HG03469 (cell line): ENCODE measurements around the gene GLT6D1.

Experiments used
- ATAC-seq: cut with Tn5 transposase; IDR thresholded peaks from one replicate; pipeline ENCODE4 v1.9.1; 2021; ENCODE audit warnings: mild to moderate bottlenecking, moderate library complexity, moderate number of reproducible peaks; ENCODE audit not compliant: unreplicated experiment

The GLT6D1 gene

DNA sequence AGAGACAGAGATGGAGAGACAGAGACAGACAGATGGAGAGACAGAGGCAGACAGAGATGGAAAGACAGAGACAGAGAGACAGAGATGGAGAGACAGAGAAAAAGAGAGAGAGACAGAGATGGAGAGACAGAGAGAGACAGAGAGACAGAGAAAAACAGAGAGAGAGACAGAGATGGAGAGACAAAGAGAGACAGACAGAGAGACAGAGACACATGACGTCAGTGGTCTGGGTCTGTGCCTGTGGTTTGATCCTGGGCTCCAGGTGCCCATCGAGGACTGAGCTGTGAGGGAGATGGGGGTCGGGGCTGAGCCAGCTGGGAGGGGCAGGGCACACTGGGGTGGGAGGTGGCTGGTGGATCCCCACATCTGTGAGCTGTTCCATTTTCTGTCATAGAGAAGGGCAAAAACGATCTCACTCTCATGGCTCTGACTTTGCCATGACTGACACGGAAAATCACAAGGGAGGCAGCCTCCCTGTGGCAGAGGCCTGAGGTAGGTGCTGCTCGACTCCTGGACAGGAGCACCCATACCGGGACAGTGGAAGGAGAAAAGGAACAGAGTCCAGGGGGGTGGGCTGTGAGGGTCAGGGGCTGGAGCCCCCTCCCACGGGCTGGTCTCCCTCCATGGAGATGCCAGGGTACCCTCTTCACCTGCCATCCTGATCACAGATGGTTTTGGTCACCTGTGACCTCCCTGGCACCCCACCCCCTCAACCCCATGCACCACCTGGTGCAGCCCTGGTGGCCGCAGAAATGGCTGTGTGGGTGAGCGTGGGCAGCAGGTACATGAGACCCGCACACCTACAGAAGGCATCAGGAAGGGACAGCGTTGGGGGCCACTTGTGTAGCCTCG is 28.8 kb downstream of the GLT6D1 start:
- no peak for ATAC-seq

DNA sequence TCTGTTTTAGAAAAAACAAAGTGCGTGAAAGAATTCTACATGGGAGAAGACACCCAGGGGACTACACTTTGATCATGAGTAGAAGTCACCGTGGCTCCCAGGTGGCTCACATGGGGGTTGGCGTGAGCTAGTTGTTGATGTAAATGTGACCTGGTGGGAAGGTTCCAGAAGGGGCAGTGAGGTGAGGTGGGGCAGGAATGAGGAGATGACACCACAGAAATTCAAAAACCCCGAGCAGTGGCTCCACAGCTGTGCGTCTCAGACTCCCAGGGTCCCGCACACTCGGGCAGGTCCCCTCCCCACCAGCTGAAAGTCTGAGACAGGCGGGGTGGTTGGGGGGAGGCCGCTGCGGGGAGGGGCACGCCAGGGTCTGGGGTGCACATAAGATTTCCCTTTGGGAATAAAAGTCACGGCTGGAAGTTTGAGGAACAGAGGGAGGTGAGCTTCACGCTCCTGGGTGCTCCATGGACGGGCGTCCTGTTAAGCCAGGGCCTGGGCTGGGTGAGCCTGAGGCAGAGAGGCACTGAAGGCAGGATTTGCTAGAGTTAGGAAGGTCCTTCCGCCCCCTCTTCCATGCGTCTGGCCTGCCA is 29.9 kb downstream of the GLT6D1 start:
- no peak for ATAC-seq

DNA sequence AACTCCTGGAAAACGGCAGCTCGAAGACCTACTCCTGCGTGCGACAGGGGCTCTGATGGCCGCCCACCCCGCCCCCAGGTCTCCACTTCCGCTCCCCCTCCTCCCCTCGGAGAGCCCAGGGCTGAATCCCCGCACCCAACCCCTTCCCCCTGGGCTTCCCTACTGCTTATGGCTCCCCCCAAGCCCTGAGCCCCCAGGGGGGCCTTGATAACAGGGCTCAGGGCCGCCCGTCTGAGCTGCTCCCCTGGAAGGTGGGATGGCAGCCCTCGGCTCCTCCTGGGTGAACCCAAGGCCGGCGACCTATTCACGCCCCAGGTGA is 30.4 kb downstream of the GLT6D1 start:
- ATAC-seq: no peak

DNA sequence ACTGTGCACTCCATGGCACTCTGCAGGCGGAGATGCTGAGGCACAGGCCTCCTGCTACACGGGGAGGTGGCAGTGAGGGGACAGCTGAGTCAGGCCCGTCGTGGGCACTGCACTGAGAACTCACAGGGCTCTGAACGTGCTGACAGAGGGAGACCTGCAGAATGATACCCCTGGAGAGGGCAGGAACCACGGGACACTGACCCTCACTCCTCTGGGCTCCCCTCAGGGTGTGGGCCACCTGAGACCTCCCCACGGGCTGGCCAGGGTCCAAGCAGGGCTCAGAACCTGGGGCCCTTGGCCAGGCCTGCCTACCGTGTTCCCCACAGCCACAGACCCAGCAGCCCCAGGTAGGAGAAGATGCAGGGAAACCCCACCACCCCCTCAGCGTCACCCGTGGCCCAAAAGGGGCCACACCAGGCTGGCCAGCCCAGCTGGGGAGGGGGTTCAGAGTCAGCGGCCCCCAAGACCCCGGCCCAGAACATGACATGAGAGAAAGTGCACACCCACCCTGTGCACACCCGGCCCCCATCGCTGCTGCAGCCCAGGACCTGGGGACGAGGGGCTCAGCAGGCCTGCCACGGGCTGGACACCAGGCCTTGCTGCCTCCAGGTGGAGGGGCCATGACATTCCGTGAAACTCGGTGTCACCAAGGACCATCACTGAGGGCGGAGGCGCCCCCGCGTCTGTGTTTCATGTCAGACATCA is 30.9 kb downstream of the GLT6D1 start:
- no peak for ATAC-seq

DNA sequence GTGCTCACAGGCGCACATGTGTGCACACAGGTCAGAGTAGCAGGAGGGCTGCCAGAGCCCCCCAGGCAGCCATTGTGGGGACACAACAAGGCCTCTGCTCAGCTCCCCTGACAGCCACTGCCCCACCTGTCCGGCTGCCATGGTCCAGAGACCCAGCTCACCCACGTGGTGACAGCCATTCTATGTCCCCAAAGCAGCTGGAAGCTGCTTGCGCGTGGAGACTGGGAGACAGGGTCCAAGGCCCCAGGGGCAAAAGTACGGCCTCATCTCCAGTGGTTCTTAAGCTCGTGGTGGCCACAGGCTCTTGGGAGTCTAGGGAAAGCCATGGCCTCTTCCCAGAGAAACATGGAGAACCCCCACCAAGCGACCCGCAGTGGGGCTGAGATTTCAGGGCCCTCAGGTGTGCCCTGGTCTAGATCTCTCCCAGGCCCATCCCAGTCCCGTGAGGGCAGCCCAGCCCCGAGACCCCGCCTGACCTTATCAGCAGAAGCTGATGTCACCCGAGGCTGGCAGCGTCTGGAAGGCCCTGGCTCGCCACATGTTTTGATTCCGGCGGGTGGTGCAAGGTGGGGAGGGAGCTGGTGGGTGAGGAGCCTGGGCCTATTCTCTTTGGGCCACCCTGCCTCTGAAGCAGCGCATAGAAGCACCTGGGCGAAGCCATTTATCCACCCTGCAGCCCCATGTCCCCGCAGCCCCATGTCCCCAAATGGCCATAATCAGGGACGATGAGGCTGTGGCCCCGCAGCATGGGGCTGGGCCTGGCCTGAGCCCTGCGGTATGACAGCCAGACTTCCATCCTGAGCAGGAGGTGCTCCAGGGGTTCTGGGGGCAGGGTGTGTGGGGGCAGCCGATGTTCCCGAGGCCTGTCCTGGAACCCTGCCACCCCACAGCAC is 31.7 kb downstream of the GLT6D1 start:
- ATAC-seq: no peak

DNA sequence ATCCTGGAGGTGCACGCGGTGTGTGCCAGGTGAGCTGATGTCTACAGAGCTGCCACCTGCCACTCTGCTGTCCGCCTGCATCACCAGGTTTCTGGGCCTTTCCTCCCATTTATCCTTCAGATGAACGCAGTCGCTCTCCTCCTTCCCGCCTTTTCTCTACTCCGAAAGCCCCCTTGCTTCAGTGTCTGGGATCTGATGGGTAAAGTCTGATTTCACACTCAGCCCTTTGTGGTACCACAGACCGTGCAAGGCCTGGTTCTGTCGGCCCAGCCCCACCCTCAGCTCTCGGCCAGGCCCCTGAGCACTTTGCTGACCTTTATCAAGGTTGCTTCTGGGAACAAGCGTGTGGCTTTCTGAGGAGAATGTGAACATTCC is 32.5 kb downstream of the GLT6D1 start:
- no peak for ATAC-seq

DNA sequence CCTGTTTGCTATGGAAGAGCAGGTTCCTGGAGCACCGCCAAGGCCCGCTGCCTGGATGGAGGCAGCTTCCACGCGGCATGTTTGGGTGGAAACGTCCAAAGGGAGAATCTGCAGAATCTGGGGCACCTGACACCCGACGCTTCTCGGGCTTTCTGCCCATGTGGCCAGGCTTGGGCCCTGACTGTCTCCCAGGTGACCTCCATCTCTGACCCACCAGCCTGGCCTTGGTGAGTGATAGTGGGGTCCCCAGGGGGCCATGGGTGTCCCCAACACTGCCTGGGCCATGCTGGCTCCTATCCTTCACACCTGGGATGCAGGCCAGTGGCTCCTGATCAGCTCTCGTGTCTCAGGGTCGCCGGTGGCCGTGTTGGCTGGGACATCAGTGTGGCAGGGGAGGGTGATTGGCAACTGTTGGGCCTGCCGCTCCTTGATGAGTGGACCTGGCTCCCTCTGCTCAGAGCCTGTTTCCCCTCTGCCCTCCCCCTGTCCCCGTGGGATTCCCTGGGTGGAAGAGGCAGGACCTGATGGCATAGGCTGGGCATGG is 34.0 kb downstream of the GLT6D1 start:
- ATAC-seq: no peak

DNA sequence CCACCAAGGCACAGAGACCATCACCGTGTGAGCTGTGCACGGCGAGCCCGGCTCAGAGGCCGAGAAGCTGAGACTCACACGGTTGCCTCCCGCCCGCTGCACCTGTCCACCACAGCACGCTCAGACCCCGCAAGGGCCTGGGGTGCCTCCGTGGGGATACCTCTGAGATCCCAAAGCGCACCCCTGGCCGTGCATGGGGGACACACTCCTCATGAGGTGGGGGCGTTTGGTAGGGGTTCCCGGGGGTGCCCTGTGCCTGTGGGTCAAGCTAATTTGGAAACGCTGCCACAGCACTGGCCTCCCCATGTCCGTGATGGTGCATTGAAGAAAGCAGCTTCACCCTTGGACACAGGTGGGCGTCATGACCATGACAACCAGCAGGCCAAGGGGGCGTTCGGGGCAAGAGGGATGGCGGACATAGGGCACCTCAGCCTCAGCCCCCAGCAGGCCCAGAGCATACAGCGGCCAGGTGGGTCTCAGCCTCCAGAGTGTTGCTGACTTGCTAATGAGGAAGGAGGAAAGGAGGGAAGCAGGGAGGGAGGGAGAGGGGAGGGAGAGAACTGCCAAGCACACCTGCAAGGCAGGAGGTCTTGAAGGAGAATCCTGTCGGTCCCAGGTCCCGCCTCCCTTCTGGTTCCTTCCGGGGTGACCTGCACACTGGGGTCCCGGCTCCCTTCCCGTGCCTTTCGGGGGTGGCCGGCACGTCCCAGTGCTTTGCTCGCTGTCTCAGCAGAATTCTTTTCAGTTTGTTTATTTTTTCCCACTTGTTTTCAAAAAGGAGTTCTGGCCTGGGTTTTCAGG is 34.7 kb downstream of the GLT6D1 start:
- no peak for ATAC-seq

DNA sequence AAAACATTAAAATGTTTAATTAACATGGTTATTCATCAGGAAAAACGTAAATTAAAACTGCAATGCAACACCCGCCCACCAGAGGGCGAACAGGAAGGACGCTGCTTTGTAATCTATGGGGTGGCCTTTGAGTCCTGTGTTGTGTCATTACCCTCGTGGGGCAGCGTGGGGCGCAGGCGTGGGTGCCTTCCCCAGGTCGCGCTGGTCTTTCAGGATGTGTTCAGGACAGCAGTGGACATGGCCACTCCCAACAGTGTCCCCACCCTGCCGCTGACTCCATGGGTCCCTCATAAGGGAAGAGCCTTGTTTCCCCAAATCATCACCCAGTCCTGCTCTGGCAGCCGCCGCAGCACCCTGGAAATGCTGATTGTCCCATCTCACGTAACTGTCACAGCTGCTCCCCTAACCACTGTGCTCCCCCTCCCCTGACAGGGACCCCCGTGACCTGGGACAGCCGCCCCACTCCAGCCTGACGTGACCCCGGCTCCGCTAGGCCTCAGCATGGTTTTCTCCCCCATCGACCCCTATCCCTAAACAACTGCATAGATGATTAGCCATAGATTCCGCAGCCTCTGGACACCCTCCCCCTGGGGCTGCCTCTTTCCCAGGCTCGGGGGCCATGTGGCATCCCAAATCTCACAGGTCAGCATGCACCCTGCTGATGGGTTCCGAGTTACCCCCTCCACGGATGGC is 36.4 kb downstream of the GLT6D1 start:
- no peak for ATAC-seq

DNA sequence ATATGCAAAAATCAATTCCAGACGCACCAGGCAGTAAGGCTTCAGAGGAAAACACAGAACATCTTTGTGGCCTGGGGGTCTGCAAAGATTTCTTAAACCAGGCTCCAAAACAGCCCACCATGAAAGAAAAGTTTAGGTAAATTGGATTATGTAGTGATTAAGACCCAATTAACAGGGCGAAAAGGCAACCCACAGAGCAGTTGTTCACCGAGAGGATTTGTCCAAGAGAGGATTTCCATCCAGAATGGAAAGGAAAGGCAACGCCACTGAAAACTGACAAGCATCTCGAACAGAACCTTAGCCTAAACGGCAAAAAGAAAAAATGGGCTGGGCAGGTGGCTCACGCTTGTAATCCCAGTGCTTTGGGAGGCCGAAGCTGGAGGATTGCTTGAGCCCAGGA is 37.4 kb downstream of the GLT6D1 start:
- no peak for ATAC-seq

DNA sequence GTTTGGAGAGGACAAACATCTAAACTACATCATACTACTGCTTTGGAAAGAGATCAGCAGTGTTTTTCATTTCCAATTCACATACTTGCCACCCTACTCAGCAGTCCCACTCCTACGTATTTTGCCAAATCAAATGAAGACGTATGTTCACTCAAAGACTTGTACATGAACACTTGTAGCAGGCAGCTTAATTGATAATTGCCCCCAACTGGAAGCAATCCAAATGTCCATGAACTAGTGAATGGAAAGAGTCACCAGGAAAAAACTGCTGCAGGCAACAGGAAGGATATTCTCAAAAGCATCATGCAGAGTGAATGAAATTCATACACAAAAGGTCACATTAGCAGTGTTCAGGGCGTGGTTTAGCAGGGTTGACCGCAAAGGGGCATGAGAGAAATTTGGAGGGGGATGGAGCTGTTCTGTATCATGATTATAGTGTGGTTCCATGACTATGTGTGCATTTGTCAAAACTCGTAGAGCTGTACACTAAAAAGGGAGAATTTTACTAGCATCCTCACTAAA is 39.0 kb downstream of the GLT6D1 start:
- no peak for ATAC-seq

DNA sequence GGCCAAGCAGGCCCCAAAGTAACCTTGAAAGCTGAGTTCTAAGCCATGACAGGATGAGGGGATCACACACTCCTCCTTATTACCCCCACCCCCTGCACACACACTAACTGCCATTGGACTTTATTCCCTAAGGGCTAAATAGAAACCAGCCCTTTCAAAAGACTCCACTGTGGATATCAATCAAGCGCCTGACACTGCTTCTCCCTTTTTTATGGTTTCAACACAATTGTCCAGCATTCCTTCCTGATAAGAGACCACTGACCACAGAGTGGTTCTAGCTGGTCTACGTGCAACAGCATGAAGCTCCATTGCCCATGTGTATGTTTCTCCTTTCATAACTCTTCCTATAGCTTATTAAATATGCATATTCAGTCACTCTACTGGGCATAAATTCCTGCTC is 43.1 kb downstream of the GLT6D1 start:
- ATAC-seq: no peak

DNA sequence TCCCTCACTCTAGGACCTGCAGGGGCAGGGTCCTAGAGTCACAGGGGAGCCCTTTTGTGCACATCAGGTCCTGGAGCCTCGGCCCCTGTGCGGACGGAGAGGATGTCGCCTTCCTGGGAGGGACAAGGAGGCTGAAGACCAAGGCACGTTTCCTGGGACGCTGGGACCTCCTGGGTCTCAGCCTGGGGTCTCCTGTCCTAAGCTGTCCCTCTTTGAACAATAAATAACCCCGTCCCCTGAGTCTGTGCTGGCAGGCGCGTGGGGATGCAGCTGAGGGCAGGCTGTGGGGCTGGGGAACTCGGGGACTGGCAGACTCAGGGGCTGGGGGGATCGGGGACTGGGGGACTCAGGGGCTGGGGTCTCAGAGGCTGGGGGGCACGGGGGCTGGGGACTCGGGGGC is 46.7 kb downstream of the GLT6D1 start:
- no peak for ATAC-seq

DNA sequence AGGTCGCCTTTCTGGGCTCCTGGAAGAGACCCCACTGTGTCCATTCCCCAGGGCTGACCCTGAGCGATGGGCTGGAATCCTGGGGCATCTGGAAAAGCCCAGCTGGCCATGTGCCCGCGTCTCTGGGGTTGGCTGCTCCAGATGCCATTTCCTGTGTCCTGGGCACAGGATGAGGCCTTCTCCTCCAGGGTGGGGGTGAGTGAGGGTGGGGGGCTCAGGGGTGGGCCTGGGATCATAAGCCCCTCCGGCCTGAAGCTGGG is 47.1 kb downstream of the GLT6D1 start:
- ATAC-seq: no peak

DNA sequence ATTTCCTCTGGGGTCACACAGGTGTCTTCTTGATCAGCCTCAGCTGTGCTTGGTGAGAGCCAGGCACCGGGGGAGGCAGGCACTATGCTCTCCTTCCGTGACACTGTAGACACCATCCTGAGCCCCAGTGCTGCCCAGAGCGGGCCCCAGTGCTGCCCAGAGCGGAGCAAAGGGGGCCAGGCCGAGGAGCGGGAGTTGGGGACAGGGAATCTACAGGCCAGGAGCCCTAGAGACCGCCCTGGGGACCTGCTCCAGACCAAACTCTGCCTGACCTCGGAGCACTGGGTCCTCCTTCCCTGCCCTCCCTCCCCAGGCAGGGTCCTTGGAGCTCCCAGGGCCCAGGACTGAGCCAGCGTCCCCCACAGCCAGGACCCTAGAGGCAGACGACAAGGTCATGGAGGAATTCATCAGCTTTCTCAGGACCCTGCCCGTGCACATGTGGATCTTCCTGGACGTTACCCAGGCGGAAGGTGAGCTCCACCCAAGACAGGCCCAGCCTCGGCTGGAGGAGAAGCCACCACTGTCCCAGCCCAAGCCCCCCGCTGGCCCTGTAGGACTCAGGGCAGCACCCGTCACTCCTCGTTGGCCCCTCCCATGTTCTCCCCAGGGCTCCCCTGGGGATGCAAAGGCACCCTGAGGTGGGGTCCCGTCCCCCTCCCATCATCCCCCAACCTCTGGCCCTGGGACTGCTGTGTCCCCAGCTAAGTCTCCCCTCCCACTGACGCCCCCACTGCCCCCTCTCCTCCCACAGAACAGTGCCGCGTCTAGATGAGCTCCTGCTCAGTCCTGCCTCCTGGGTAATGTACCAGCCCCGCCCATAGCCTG is 47.6 kb downstream of the GLT6D1 start:
- no peak for ATAC-seq

DNA sequence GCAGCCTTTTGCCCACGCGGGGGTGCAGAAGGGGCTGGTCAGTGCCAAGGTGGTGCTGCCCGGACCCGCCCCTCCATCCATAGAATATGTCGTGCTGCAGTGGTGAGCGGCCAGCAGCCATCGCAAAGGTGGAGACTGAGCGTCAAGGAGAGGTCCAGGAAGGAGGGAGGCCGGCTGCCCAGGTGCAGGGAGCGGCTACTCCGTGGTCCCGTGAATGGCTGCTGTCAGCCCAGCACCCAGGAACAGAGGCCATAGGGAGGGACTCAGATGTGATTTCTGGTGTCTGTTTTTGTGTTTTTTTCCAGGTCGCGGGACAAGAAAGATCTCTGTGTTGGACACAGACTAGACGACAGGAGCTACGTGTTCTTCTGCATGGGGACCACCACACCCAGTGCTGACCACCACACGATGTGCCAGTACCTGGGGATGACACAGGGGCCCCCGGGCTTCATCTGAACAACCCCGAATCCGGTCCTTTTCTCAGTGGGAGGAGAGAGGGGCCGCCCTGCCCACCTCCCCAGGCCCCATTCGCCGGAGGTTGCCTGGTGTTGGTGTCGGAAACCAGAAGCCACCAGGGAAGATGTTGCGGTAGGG is 48.8 kb downstream of the GLT6D1 start:
- no peak for ATAC-seq

DNA sequence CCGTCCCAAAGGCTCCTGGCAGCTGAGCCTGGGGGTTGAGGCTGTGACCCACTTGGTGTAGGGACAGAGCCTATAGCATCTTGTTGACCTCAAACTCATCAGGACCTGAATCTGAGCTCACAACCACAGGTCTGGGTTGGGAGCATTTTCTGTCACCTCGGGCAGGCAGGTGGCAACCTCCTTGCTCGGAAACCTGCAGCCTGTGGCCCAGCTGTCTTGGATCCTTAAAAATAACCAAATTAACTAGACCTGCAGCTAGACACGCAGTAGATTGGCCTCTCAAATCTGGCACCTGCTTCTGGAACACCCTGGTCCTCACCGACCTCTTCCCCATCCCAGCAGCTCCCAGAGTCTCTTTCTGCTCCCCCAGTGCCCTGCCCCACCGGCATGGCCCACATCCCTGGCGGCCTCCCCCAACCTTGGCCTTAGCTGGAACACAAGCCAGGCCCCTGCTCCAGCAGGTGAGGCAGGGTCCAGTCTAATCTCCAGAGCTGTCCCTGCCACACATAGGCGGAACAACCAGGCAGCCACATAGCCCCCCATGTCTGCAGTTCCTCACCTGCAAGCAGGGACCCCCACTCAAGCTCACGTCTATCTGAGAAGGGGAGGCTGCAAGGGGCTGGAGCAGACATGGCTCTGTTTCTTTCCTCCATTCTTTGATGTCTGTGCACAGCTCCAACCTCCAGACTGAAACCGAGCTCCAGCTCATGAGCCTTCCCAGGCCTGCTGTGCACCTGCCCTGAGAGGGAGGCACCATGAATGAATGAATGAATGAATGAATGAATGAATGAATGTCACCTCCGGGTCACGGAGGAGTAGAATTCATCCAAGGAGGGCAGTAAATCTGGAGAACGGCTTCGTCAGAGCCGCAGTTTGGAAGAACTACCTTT is 49.5 kb downstream of the GLT6D1 start:
- ATAC-seq: no peak
